HepG2 (cell line): ENCODE measurements around the gene TCF3. TPM values are rescaled to one million over a fixed set of nuclear protein-coding genes. Genes with fewer than 3 reads are reported as not detected.

ENCODE experiments used
- DPF2 ChIP-seq: sonication (generic); formaldehyde crosslinking; IDR thresholded peaks from 2 replicates; pipeline ENCODE4 v1.4.0; 2020; ENCODE audit warnings: mild to moderate bottlenecking, low read depth, missing genetic modification reagents, borderline replicate concordance
- HMG20B ChIP-seq: conservative IDR thresholded peaks from 2 replicates; pipeline ENCODE4 v1.6.1; 2016; ENCODE audit warnings: missing genetic modification reagents, missing compliant biosample characterization
- NFAT5 ChIP-seq: sonication (generic); formaldehyde crosslinking; IDR thresholded peaks from 2 replicates; pipeline ENCODE4 v1.4.0; 2020; ENCODE audit warnings: missing genetic modification reagents
- PATZ1 ChIP-seq: sonication (generic); formaldehyde crosslinking; IDR thresholded peaks from 2 replicates; pipeline ENCODE4 v1.4.0; 2020; ENCODE audit warnings: missing genetic modification reagents
- PREB ChIP-seq: sonication (generic); formaldehyde crosslinking; IDR thresholded peaks from 2 replicates; pipeline ENCODE4 v1.4.0; 2020; ENCODE audit warnings: missing genetic modification reagents
- TIGD3 ChIP-seq: sonication (generic); formaldehyde crosslinking; IDR thresholded peaks from 2 replicates; pipeline ENCODE4 v1.5.1; 2020; ENCODE audit warnings: mild to moderate bottlenecking, missing genetic modification reagents, borderline replicate concordance
- UBTF ChIP-seq: sonication (generic); formaldehyde crosslinking; IDR thresholded peaks from 2 replicates; pipeline ENCODE4 v1.4.0; 2020; ENCODE audit warnings: mild to moderate bottlenecking, missing genetic modification reagents
- ZNF414 ChIP-seq: sonication (generic); formaldehyde crosslinking; IDR thresholded peaks from 2 replicates; pipeline ENCODE4 v1.5.0; 2020; ENCODE audit warnings: missing genetic modification reagents
- ZNF556 ChIP-seq: sonication (generic); formaldehyde crosslinking; IDR thresholded peaks from 2 replicates; pipeline ENCODE4 v1.4.0; 2020; ENCODE audit warnings: mild to moderate bottlenecking, missing genetic modification reagents, borderline replicate concordance
- polyA plus RNA-seq, 8 experiments: library from polyadenylated mRNA; depleted of rRNA in 3 of 8; stranded (reverse) in 7 of 8; unstranded in 1 of 8; fragments of >200 nt; fragmentation: Illumina TruSeq in 4 of 8; extraction: Trizol in 4 of 8; gene quantifications; 2 replicates each; pipeline versions ENCODE4 v1.2.1 to v1.2.3, GENCODE V29; 2011 to 2016; ENCODE audit warnings: low read depth in 4 of 8, missing spikeins in 1 of 8, mixed read lengths in 1 of 8; ENCODE audit not compliant: insufficient read depth in 1 of 8
- total RNA-seq, 5 experiments: library from RNA; depleted of rRNA; stranded (reverse); fragments of >200 nt; fragmentation: Illumina TruSeq; extraction: Trizol; gene quantifications; 2 replicates each; pipeline ENCODE4 v1.2.3, GENCODE V29; 2016; ENCODE audit warnings: low read depth in 1 of 5

TCF3 gene
- total and polyA plus RNA-seq, 2 of the 13 experiments (the other 11 are each of a cell fraction or from before 2014, with no cell fraction given): 51.4 to 53.2 TPM

GRCh38 chr19:1606138-1606651 is 46.2 kb downstream of the TCF3 start (continued):
- TF ChIP-seq ZNF556 (0 out of 2 replicates have a peak, but pooled peaks have one; percentile 64), NFAT5 (CRISPR knock-in tag) (no peak), PATZ1 (CRISPR knock-in tag) (no peak), DPF2 (CRISPR knock-in tag) (no peak), HMG20B (CRISPR knock-in tag) (no peak), UBTF (CRISPR knock-in tag) (peak; percentile 42; the same call in 1 of the 2 replicates), ZNF414 (CRISPR knock-in tag) (no peak; the same call in 1 of the 2 replicates), TIGD3 (CRISPR knock-in tag) (0 out of 2 replicates have a peak, but pooled peaks have one; percentile 37), PREB (no peak)
